ENCODE measurements around the gene APC2.

DNA sequence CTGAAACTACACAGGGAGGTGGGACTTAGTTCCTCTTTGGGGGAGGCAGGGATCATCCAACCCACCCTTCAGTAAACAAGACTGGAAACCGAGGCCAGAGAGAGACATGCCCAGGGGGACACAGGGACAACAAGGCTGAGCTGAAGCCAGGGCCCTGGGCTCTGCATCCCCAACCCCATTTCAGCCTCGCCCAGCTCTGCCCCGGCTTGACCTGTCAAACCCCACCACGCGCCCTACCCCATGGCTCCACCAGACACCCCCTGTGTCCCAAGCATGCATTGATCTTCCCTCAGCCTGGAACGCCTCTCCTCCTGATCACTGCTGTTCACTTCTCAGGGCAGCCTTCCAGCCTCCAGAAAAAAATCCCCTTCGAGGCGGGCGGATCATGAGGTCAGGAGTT lies 2.0 kb upstream of the APC2 start:
- TF ChIP-seq GATA2 (IDR thresholded peaks at IDR 0.05; ENCODE audit: low read depth, low read length): no peak
- no peak for TF ChIP-seq GATA3 (IDR thresholded peaks at IDR 0.05; ENCODE audit: low read depth, low read length)

All from SH-SY5Y (cell line).